H9 (cell line): ENCODE results near the gene BCAS3. TPM values are rescaled to one million over a fixed set of nuclear protein-coding genes. Genes with fewer than 3 reads are reported as not detected.

Experiments
- DNase-seq: peaks from one replicate; pipeline ENCODE4 v3.0.0-alpha.2; 2017
- H2AFZ ChIP-seq: one replicate; pipeline ENCODE4 v1.6.1; 2013; ENCODE audit warnings: mild to moderate bottlenecking, low read length, control low read depth, moderate library complexity
- H2AK5ac ChIP-seq: 2 replicates; pipeline ENCODE4 v1.6.1; 2013; ENCODE audit warnings: low read length, control low read depth, mixed read lengths; ENCODE audit not compliant: insufficient read length
- H2BK120ac ChIP-seq: one replicate; pipeline ENCODE4 v1.6.1; 2013; ENCODE audit warnings: low read depth, mild to moderate bottlenecking, low read length, control low read depth, inconsistent platforms; ENCODE audit not compliant: poor library complexity, severe bottlenecking
- H2BK12ac ChIP-seq: 2 replicates; pipeline ENCODE4 v1.6.1; 2013; ENCODE audit warnings: low read length, control low read depth, mixed read lengths, low read depth; ENCODE audit not compliant: insufficient read length
- H2BK15ac ChIP-seq: 2 replicates; pipeline ENCODE4 v1.6.1; 2013; ENCODE audit warnings: low read depth, low read length, control low read depth
- H2BK20ac ChIP-seq: one replicate; pipeline ENCODE4 v1.6.1; 2013; ENCODE audit warnings: low read depth, mild to moderate bottlenecking, low read length, control low read depth, inconsistent platforms; ENCODE audit not compliant: poor library complexity, severe bottlenecking
- H2BK5ac ChIP-seq: 2 replicates; pipeline ENCODE4 v1.6.1; 2013; ENCODE audit warnings: low read length, control low read depth, mixed read lengths; ENCODE audit not compliant: insufficient read length
- H3K14ac ChIP-seq: 2 replicates; pipeline ENCODE4 v1.6.1; 2013; ENCODE audit warnings: low read length, control low read depth; ENCODE audit not compliant: insufficient read depth
- H3K18ac ChIP-seq: 2 replicates; pipeline ENCODE4 v1.6.1; 2013; ENCODE audit warnings: low read depth, mild to moderate bottlenecking, mixed read lengths, low read length, control low read depth; ENCODE audit not compliant: insufficient read length
- H3K23ac ChIP-seq: 2 replicates; pipeline ENCODE4 v1.6.1; 2013; ENCODE audit warnings: low read length, control low read depth, mixed read lengths, low read depth; ENCODE audit not compliant: insufficient read length
- H3K23me2 ChIP-seq: 2 replicates; pipeline ENCODE4 v1.6.1; 2013; ENCODE audit warnings: low read depth, mild to moderate bottlenecking, mixed read lengths, low read length, control low read depth; ENCODE audit not compliant: insufficient read length, poor library complexity, severe bottlenecking
- H3K27ac ChIP-seq: 2 replicates; pipeline ENCODE4 v1.5.1; 2013; ENCODE audit warnings: low read length, control low read depth, mixed read lengths, low read depth; ENCODE audit not compliant: insufficient read length
- H3K27me3 ChIP-seq: 2 replicates; pipeline ENCODE4 v1.6.1; 2013; ENCODE audit warnings: low read length, control low read depth, inconsistent platforms; ENCODE audit not compliant: insufficient read depth
- H3K4ac ChIP-seq: 2 replicates; pipeline ENCODE4 v1.6.1; 2013; ENCODE audit warnings: low read depth, mild to moderate bottlenecking, control low read depth, inconsistent platforms, low read length, moderate library complexity
- H3K4me1 ChIP-seq: 2 replicates; pipeline ENCODE4 v1.6.1; 2013; ENCODE audit warnings: low read length, control low read depth, inconsistent platforms; ENCODE audit not compliant: insufficient read depth
- H3K4me2 ChIP-seq: 2 replicates; pipeline ENCODE4 v1.6.1; 2013; ENCODE audit warnings: low read length, control low read depth, mixed read lengths; ENCODE audit not compliant: insufficient read length, insufficient read depth
- H3K56ac ChIP-seq: 2 replicates; pipeline ENCODE4 v1.6.1; 2013; ENCODE audit warnings: low read depth, mild to moderate bottlenecking, mixed read lengths, low read length, control low read depth; ENCODE audit not compliant: insufficient read length
- H3K79me1 ChIP-seq: 2 replicates; pipeline ENCODE4 v1.6.1; 2013; ENCODE audit warnings: low read depth, mild to moderate bottlenecking, moderate library complexity, low read length, control low read depth, inconsistent platforms; ENCODE audit not compliant: insufficient read depth, poor library complexity, severe bottlenecking
- H3K79me2 ChIP-seq: 2 replicates; pipeline ENCODE4 v1.6.1; 2013; ENCODE audit warnings: low read length, control low read depth, inconsistent platforms; ENCODE audit not compliant: insufficient read depth
- H3K9ac ChIP-seq: 2 replicates; pipeline ENCODE4 v1.6.1; 2013; ENCODE audit warnings: low read length, control low read depth, mixed read lengths; ENCODE audit not compliant: insufficient read length; ENCODE audit errors: extremely low read depth
- H3K9me3 ChIP-seq: one replicate; pipeline ENCODE4 v1.6.1; 2013; ENCODE audit warnings: low read depth, low read length, inconsistent platforms; ENCODE audit not compliant: control insufficient read depth
- H3T11ph ChIP-seq: one replicate; pipeline ENCODE4 v1.6.1; 2013; ENCODE audit warnings: mild to moderate bottlenecking, low read length, control low read depth, inconsistent platforms
- H4K20me1 ChIP-seq: one replicate; pipeline ENCODE4 v1.6.1; 2013; ENCODE audit not compliant: control insufficient read depth, insufficient read length, insufficient read depth
- H4K5ac ChIP-seq: 2 replicates; pipeline ENCODE4 v1.6.1; 2013; ENCODE audit warnings: low read depth, mild to moderate bottlenecking, mixed read lengths, low read length, control low read depth; ENCODE audit not compliant: insufficient read length
- H4K8ac ChIP-seq: replicated peaks from 2 replicates; pipeline ENCODE4 v1.6.1; 2013; ENCODE audit warnings: low read length, control low read depth, mixed read lengths, low read depth; ENCODE audit not compliant: insufficient read length
- H4K91ac ChIP-seq: 2 replicates; pipeline ENCODE4 v1.6.1; 2013; ENCODE audit warnings: low read depth, mild to moderate bottlenecking, moderate library complexity, mixed read lengths, low read length, control low read depth; ENCODE audit not compliant: insufficient read length
- H3K27ac Mint-ChIP-seq, 3 experiments: 2 replicates in 2 of 3; 3 replicates in 1 of 3; pipeline ENCODE4 v1.8.0; 2020 to 2021; ENCODE audit warnings: mixed read lengths in 3 of 3, mild to moderate bottlenecking in 1 of 3, moderate library complexity in 1 of 3
- H3K27me3 Mint-ChIP-seq: 2 replicates; pipeline ENCODE4 v1.8.0; 2021; ENCODE audit warnings: low read depth, mild to moderate bottlenecking, moderate library complexity, mixed read lengths
- H3K36me3 Mint-ChIP-seq, 3 experiments: 2 replicates in 2 of 3; 3 replicates in 1 of 3; pipeline ENCODE4 v1.8.0; 2020 to 2021; ENCODE audit warnings: low read depth in 3 of 3, mixed read lengths in 3 of 3; ENCODE audit not compliant: insufficient read depth in 1 of 3
- H3K4me1 Mint-ChIP-seq, 2 experiments: 2 replicates each; pipeline ENCODE4 v1.8.0; 2020; ENCODE audit warnings: mixed read lengths in 2 of 2
- H3K4me3 Mint-ChIP-seq, 2 experiments: 2 replicates in 1 of 2; 3 replicates in 1 of 2; pipeline ENCODE4 v1.8.0; 2020 to 2021; ENCODE audit warnings: mild to moderate bottlenecking in 2 of 2, mixed read lengths in 2 of 2, moderate library complexity in 1 of 2
- H3K9me3 Mint-ChIP-seq, 2 experiments: 2 replicates in 1 of 2; 3 replicates in 1 of 2; pipeline ENCODE4 v1.8.0; 2020; ENCODE audit warnings: mild to moderate bottlenecking in 2 of 2, mixed read lengths in 2 of 2, moderate library complexity in 1 of 2
- CTCF ChIP-seq: fragments of 200-600 bp; sonication (generic); conservative IDR thresholded peaks from 3 replicates; pipeline ENCODE4 v1.8.0; 2021; ENCODE audit warnings: antibody characterized with exemption, mild to moderate bottlenecking
- WGBS: extraction: QIAGEN DNeasy Blood & Tissue Kit; methylation state at CpG from one replicate; pipeline ENCODE4 v1.1.7; 2013; ENCODE audit warnings: missing lambda C conversion rate, low lambda C conversion rate, mixed read lengths; ENCODE audit not compliant: insufficient read length; ENCODE audit errors: extremely low coverage; 5-methylcytosine and 5-hydroxymethylcytosine counted together
- total RNA-seq: library from RNA; stranded (reverse); gene quantifications from 2 replicates; pipeline ENCODE4 v1.2.1, GENCODE V29; 2021

Gene BCAS3
- total RNA-seq, 1 experiment from 2014 or later: 22.4 TPM

GRCh38 chr17:60933739-60934138, 256.1 kb downstream of the BCAS3 start:
- no peaks in the 10 kb centered on the region for H3K27me3 ChIP-seq
- H3K56ac ChIP-seq: no peak overlapping the region
- H3K18ac ChIP-seq: no peak overlapping the region
- no peak overlapping the region for H3K27ac ChIP-seq
- H3K4ac ChIP-seq: no peak overlapping the region
- H4K91ac ChIP-seq: no peak overlapping the region
- peak overlapping the region in 1 of 3 experiments; percentile 40; a peak in 2 of 7 replicates for H3K27ac Mint-ChIP-seq
- no peak overlapping the region for H3K23ac ChIP-seq
- no peak overlapping the region for H2BK20ac ChIP-seq
- no peak overlapping the region for H2AK5ac ChIP-seq
- DNase-seq: no peak
- no peaks in the 10 kb centered on the region for H3K9me3 Mint-ChIP-seq
- no peaks in the 10 kb centered on the region for H3K27me3 Mint-ChIP-seq
- no peak for TF ChIP-seq CTCF
- no peak overlapping the region for H2BK15ac ChIP-seq
- no peaks in the 10 kb centered on the region for H4K20me1 ChIP-seq
- no peak overlapping the region for H2BK5ac ChIP-seq
- H4K8ac ChIP-seq: no peak overlapping the region
- no peaks in the 10 kb centered on the region for H3K79me2 ChIP-seq
- no peak overlapping the region for H3K9ac ChIP-seq
- H3K14ac ChIP-seq: no peak overlapping the region
- H3K23me2 ChIP-seq: no peaks in the 10 kb centered on the region
- no peaks in the 10 kb centered on the region for H3K4me1 ChIP-seq
- no peak overlapping the region for H2BK120ac ChIP-seq
- H3K4me2 ChIP-seq: no peak overlapping the region
- H3K36me3 Mint-ChIP-seq: no peaks in the 10 kb centered on the region
- no peak overlapping the region for H3T11ph ChIP-seq
- no peak overlapping the region for H2AFZ ChIP-seq
- no peaks in the 10 kb centered on the region for H3K79me1 ChIP-seq
- WGBS: no CpG with 5 or more reads among the region's 2 CpGs
- H3K4me3 Mint-ChIP-seq: no peak overlapping the region
- H3K9me3 ChIP-seq: no peaks in the 10 kb centered on the region
- no peak overlapping the region for H2BK12ac ChIP-seq
- H4K5ac ChIP-seq: no peak overlapping the region
- peaks cover 6 to 9% of the 10 kb centered on the region in 2 experiments for H3K4me1 Mint-ChIP-seq
